BE2C (cell line): Measurements from ENCODE around the gene OCIAD1.
"Not testable (repeated sequence)": the region's sequence is repeated elsewhere in the genome, so short reads cannot be mapped to it uniquely, and the experiment has no call there.

Experiments
- DNase-seq: peaks from one replicate; pipeline ENCODE4 v3.0.0-alpha.2; 2020
- H3K27me3 ChIP-seq: fragments of 250-450 bp; sonication (Bioruptor Pico); 2 replicates; pipeline ENCODE4 v1.5.1; 2020; ENCODE audit warnings: mild to moderate bottlenecking
- H3K36me3 ChIP-seq: fragments of 250-450 bp; sonication (Bioruptor Pico); 2 replicates; pipeline ENCODE4 v1.5.1; 2020; ENCODE audit warnings: mild to moderate bottlenecking
- H3K4me1 ChIP-seq: fragments of 250-450 bp; sonication (Bioruptor Pico); 2 replicates; pipeline ENCODE4 v1.5.1; 2020
- H3K4me3 ChIP-seq: 2 replicates; pipeline ENCODE4 v1.5.1; 2011; ENCODE audit warnings: low read depth, low read length
- H3K9me3 ChIP-seq: fragments of 250-450 bp; sonication (Bioruptor Pico); 2 replicates; pipeline ENCODE4 v1.5.1; 2020
- TF ChIP-seq, protein P1 (sequence below): IDR thresholded peaks from 2 replicates; pipeline ENCODE4 v1.5.1; 2012; ENCODE audit warnings: mild to moderate bottlenecking, low read depth, low read length

The OCIAD1 gene

DNA sequence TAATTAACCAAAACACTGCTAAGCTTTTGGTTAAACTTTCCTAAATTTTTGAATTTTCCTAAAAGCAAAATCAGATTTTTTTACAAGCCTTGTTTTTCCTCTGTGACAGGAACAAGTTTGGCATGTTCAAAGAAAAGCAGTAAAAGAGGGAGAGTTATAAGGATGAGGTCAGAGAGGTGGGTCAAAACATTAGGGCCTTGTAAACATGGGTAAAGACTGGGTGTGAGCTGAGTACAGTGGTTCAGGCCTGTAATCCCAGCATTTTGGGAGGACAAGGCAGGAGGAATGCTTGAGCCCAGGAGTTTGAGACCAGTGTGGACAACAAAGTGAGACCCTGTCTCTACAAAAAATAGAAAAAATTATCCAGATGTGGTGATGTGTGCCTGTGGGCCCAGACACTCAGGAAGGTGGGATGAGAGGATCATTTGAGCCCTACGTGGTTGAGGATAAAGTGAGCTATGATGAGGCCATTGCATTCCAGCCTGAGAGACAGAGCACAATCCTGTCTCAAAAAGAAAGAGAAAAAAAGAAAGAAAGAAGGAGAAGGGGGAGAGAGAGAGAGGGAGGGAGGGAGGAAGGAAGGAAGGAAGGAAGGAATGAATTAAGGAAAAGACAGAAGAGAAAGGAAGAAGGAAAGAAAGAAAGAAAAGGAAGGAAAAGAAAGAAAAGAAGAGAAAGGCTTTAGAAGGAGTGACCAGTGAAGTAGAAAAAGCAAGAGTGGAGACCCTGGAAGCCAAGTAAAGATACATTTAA is 33.8 kb upstream of the OCIAD1 start:
- H3K27me3 ChIP-seq = no peaks in the 10 kb centered on the region
- TF ChIP-seq, protein P1, sequence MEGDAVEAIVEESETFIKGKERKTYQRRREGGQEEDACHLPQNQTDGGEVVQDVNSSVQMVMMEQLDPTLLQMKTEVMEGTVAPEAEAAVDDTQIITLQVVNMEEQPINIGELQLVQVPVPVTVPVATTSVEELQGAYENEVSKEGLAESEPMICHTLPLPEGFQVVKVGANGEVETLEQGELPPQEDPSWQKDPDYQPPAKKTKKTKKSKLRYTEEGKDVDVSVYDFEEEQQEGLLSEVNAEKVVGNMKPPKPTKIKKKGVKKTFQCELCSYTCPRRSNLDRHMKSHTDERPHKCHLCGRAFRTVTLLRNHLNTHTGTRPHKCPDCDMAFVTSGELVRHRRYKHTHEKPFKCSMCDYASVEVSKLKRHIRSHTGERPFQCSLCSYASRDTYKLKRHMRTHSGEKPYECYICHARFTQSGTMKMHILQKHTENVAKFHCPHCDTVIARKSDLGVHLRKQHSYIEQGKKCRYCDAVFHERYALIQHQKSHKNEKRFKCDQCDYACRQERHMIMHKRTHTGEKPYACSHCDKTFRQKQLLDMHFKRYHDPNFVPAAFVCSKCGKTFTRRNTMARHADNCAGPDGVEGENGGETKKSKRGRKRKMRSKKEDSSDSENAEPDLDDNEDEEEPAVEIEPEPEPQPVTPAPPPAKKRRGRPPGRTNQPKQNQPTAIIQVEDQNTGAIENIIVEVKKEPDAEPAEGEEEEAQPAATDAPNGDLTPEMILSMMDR = no peak

DNA sequence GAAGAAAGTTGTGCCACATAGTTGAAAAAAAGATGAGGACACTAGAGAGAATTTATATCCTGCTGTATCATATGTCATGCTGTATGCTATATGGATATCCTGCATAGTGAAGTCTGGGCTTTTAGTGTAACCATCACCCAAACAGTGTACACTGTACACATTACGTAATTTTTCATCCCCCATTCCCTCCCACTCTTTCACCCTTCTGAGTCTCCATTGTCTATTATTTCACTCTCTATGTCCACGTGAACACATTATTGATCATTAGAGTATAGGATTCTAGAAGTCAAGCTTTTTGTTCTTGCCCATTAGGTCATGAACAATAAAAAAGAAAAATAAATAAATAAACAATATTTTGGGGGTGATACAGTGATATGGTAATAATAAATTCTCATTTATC is 32.8 kb upstream of the OCIAD1 start:
- TF ChIP-seq, protein P1 = no peak
- Histone ChIP-seq H3K4me1 (no peaks in the 10 kb centered on the region), H3K9me3 (no peaks in the 10 kb centered on the region), H3K27me3 (no peaks in the 10 kb centered on the region), H3K36me3 (no peaks in the 10 kb centered on the region), H3K4me3 (no peak overlapping the region)
- no peak for DNase-seq

More for the DNA sequence above, 33.8 kb upstream of the OCIAD1 start:
- no peaks in the 10 kb centered on the region for H3K4me1 ChIP-seq
- H3K4me3 ChIP-seq = no peak overlapping the region
- H3K36me3 ChIP-seq = no peaks in the 10 kb centered on the region
- no peaks in the 10 kb centered on the region for H3K9me3 ChIP-seq
- DNase-seq = no peak

DNA sequence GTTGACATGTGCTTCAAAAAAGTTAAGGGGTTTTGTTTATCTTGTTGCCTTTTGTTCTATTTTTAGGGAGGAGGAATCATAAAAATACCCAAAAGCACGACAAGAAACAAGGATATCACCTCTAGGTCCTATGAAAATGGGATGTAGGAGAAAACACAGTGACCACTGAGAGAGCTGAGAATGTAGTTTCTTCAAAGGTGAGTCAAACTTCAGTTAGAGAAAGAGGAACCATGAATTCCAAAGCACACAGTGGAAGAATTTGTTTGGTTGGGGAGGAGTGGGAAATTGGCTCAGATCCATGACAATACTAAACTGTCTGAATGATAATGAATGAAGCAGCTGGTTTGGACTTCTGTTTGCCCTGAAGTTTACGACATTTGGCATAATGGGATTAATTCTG is 31.7 kb upstream of the OCIAD1 start:
- no peaks in the 10 kb centered on the region for H3K27me3 ChIP-seq
- DNase-seq = no peak
- H3K36me3 ChIP-seq = no peaks in the 10 kb centered on the region
- TF ChIP-seq, protein P1 = no peak
- no peaks in the 10 kb centered on the region for H3K9me3 ChIP-seq
- H3K4me3 ChIP-seq = no peak overlapping the region
- no peaks in the 10 kb centered on the region for H3K4me1 ChIP-seq

DNA sequence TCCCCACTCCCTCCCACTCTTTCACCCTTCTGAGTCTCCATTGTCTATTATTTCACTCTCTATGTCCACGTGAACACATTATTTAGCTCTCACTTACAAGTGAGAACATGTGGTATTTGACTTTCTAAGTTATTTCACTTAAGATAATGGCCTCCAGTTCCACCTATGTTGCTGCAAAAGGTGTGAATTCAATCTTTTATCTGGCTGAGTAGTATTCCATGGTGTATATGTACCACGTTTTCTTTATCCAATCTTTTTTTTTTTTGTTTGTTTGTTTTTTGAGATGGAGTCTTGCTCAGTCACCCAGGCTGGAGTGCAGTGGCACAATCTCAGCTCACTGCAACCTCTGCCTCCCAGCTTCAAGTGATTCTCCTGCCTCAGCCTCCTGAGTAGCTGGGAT is 30.7 kb upstream of the OCIAD1 start:
- not testable (repeated sequence) for H3K9me3 ChIP-seq, H3K4me1 ChIP-seq, DNase-seq, H3K4me3 ChIP-seq, H3K27me3 ChIP-seq, H3K36me3 ChIP-seq

DNA sequence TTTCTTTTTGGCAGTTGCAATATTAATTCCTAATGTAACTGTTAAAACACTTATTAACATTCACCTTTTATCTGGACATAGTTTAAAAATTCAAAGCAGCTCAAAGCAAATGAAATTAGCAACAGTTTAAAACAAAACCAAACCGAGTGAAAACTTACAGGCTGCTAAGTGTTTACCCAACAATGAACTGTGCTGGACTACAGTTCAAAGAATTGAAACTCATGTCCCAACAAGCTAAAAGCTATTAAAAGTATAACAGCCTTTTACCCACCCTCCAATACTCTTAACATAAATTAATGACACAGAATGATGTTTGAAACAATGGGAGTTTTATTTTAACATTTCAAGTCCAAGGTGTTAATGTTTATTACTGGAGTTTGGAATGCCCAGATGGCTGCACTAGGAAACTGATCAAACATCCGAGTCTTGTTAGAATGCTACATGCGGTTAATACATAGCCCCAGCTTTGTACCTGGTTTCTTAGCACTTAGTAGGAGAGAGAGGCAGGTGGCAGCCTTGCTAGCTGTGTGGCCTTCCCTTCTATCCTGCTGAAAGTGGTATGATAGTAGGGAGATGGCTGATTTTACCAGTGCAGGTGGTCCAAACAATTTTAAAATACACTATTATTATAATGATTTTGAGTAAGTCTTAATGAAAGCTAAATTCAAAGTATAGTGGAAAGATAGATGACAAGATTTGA is 29.7 kb upstream of the OCIAD1 start:
- Histone ChIP-seq H3K9me3 (no peaks in the 10 kb centered on the region), H3K4me1 (no peaks in the 10 kb centered on the region), H3K27me3 (no peaks in the 10 kb centered on the region), H3K4me3 (no peak overlapping the region), H3K36me3 (no peaks in the 10 kb centered on the region)
- TF ChIP-seq, protein P1 = no peak
- no peak for DNase-seq

DNA sequence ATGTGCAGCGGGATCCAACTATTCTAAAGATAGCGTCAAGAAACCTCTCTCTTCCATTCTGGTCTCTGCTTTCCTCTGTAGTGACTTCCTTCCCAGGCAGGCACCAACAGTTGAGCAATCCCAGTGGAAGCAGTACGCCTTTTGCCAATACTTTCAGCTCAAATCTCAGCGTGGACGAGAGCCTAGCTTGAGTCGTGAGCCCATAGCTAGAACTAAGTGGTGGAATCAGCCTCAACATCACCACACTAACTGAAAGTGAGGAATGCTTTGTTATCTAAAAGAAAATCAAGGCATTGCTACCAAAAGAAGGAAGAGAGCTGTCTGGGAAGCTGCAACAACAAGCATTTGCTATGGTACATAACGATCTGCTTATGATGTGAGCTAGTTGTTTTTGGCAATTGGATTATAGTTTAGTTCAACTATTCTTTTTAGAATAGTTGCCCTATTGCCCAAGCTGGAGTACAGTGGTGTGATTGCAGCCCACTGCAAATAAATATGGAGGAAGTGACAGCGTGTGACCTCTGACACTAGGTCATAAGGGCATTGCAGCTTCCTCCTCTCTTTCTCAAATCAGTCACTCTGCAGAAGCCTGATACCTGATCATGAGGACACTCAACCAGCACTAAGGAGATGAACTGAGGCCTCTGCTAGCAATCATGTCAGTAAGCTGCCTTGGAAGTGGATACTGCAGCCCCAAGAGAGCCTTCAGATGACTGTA is 26.1 kb upstream of the OCIAD1 start:
- DNase-seq = no peak
- no peak overlapping the region for H3K4me3 ChIP-seq
- TF ChIP-seq, protein P1 = no peak

More for the DNA sequence above, 26.1 kb upstream of the OCIAD1 start:
- Histone ChIP-seq H3K4me1 (no peaks in the 10 kb centered on the region), H3K36me3 (no peaks in the 10 kb centered on the region), H3K9me3 (no peaks in the 10 kb centered on the region), H3K27me3 (no peaks in the 10 kb centered on the region)
